NCI-H524 treated with DMSO at 0.1 percent for 48 hours (cell line): ENCODE results near the gene RASA2.

Experiments
- DNase-seq: peaks from one replicate; lab custom pipeline; 2025; lab: John Stamatoyannopoulos, UW

Gene RASA2

DNA sequence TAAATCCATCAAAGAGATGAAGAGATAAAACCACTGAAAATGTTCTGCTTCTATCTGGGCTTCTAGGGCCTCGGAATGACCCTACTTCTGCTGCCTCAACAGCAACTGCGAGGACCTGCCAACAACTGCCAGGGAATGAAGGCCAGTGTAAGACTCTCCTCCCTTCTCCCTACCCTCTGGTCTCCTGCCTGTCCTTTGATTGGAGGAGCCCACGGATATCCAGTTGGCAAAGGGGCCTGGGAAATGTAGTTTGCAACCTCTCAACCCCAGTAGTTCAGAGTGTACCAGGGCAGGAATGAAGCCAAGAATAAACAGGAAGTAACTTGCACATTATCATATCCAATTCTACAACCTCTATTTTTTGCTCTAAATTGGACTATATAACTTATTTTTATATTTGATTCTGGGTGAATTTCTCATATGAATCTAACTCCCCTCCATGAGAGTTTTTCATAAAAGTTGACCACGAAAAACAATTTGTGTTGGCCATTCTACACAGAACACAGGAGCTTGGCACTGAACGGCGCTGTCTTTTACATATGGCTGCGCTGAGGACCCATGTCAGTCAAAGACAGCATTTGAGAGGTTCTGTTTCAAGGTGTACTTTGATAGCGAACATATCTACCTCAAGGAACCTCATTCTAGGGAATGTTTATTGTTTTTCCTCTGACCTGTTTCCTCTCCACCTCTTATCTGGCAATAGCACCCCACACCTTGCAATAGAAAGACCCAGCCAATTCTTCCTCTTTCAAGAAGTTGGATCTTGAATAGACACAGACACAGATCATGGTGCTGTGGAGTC lies 160.1 kb downstream of the RASA2 start:
- DNase-seq, result no peak

DNA sequence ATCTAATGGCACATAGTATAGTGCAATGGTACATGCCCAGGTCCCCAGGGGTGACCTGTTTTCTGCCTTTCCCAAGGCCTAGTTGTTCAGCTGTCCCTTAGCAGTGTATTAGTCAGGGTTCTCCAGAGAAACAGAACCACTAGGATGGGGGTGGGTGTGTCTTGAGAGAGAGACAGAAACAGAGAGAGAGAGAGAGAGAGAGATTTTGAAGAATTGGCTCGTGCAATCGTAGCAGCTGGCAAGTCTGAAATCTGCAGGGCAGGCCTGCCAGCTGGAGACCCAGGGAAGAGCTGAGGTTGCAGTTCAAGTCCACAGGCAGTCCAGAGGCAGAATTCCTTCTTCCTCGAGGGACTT lies 160.7 kb downstream of the RASA2 start:
- DNase-seq, result no peak

DNA sequence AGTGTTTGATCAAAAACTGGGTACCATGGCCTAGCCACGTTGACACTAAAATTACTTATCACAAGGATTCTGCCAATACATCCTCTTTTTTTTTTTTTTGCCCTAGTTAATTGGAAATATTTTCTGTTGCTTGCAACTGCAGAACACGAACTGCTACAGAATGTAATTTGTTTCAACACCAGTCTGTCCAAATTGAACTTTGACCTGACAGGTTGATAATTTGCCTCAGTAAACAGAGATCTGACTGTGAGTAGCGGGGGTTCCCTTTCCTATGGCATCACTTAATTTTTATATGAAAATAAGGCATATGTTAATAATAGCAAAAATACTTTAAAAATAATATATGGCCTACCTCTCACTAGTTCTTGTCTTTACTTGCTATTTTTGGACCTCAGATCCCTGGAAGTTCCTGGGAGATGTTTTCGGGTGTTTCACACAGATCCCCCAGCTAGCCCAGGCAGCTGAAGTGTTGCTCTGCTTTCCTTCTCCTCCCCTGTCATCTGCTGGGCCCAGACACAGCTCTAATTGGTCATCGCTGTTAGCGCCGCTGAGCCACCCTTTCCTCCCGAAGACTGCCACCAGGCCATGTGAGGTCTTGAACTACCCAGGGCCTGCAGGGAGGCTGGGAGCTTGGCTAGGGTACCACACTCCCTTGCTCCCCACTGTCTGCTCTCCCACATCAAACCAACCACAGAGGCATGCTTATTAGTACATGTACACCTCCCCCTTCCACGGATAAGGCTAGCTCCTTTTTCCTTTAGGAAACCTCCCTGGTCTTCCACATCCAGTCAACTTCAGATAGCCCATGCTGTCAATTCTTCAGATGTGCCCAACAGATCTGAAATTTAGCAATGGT lies 161.5 kb downstream of the RASA2 start:
- DNase-seq, result no peak

DNA sequence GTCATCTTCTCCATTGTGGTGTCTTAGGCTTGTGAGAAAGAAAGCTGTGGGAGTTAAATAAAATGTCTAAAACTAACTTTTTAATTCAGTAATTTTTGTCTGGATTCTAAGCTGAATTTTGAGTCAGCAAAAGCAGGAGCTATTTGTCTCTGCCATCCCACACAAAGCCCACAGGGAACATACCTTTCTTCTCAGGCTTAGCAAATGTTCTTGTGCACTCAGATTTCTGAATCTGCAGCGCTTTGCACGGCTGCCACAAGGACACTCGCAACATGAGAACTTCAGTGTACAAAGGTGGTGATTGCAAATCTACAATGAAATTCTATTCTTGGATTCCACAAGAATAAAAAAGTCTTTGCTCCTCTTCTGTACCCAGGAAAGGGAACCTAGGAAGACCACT lies 163.0 kb downstream of the RASA2 start:
- DNase-seq, result no peak

DNA sequence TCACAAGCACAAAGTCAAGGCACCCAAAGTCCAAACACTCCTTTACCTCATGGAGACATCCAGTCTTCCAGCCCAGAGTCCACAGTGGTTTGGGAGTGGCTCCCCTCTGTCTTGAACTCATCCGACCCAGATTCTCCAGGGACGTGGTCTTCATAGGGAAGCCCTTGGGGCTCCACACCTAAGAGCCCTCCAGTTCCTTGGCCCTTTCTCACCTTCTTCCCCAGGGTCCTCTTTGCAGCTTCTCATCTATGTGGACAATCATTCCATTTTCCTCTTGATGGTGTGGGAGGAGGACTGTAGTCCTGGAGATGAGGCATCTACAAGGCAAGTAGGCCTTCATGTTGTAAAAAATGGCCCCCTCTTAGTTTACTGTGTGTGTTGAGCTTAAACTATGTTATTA lies 164.0 kb downstream of the RASA2 start:
- DNase-seq, result no peak

DNA sequence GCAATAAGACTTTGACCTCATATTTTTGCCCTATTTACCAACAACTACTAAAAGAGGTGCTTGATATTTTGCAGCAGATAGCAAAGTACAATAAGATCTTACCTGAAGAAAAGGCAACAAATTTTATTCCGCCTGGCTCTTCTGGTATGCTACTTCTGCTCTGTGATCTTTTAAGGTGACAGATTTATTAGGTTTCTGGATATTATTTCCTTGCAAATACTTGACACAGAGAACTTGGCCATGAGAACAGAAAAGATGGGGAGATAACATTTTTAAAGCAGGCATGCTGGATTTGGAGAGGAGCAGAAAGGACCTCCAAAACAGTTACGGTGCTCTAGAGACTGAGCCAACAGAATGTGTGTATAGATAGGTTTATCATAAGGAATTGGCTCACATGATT lies 164.6 kb downstream of the RASA2 start:
- no peak for DNase-seq

DNA sequence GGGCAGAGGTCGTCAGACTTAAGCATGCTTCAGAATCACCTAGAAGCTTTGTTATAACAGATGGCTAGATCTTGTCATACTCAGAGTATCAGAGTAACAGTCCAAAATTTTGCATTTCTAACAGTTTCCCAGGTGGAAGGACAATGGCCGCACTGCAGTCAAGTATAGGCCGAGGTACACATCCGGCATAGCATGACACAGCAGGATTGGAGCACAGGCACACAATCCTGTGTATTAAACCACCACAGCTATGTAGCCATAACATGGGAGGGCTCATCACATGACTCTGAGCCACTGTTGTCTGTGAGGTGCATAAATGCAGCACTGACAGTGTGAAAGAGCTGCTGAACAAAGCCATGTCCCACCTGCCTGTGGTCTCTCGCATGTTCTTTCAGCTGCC lies 165.5 kb downstream of the RASA2 start:
- DNase-seq, result no peak

DNA sequence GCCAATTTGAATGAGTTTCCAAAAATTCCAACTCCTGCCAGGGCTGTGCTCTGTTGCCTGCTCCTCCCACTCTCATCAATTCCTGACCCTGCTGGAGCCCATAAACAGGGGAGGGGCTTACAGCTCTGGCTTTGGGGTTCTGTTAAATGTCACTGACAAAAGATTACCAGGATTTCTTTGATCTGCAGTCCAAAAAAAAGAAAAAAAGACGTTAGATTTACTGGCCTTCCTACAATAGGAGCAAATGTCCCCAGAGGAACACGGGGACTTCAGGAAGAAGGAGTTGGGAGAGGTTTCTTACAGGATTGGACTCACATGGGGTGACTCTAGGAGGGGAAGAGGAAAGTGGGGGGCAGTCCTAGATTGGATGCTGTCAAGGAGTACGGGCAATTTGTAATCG lies 167.0 kb downstream of the RASA2 start:
- DNase-seq, result no peak

DNA sequence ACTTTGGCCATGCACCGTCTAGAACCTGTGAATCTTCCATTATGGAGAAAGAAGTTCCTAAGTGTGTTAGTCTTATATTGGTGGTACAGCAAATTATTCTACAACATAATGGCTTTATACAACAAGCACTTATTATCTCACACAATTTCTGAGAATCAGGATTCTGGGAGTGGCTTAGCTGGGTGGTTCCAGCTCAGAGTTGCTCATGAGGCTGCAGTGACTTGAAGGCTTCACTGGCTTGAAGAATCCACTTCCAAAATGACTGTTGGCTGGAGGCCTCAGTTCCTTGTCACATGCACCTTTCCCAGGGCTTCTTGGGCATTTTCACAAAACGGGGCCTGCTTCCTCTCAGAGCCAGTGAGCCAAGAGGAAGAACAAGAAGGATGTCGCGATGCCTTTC lies 169.0 kb downstream of the RASA2 start:
- no peak for DNase-seq

DNA sequence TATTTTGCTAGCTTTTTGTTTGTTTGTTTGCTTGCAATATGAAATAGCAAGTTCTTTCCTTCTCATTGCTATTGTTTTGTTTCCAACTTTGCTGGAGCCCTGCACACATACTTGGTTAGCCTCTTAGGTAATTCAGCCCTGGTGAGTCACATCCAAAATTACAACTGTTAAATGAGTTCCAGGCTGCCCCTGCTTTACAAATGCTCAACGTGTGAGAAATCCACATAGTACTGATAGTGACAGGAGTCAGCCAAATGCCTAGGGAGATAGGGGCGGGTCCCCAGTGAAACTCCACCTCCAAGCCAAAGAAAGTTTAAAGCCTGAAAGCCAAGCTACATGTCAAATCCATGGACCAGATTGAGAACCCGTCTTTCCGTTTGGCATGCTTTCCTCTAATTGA lies 169.9 kb downstream of the RASA2 start:
- DNase-seq, result no peak

DNA sequence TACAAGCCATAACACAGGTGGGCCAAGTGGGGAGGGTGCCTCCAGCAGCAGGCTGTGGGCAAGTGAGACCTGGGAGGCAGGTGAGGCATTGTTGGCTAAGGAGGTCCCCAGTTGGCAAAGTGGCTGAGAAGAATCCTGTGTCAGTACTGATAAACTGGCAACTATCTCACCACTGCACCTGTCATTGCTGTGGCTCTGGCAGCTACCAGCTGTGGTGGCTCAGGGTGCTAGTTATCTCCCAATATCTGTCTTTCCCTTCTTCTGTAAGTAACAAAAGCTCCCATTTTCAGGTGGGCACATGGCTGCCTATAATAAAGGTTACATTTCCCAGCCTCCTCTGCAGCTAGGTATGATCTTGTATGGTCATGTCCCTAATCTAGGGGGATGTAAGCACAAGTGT lies 170.7 kb downstream of the RASA2 start:
- no peak for DNase-seq

DNA sequence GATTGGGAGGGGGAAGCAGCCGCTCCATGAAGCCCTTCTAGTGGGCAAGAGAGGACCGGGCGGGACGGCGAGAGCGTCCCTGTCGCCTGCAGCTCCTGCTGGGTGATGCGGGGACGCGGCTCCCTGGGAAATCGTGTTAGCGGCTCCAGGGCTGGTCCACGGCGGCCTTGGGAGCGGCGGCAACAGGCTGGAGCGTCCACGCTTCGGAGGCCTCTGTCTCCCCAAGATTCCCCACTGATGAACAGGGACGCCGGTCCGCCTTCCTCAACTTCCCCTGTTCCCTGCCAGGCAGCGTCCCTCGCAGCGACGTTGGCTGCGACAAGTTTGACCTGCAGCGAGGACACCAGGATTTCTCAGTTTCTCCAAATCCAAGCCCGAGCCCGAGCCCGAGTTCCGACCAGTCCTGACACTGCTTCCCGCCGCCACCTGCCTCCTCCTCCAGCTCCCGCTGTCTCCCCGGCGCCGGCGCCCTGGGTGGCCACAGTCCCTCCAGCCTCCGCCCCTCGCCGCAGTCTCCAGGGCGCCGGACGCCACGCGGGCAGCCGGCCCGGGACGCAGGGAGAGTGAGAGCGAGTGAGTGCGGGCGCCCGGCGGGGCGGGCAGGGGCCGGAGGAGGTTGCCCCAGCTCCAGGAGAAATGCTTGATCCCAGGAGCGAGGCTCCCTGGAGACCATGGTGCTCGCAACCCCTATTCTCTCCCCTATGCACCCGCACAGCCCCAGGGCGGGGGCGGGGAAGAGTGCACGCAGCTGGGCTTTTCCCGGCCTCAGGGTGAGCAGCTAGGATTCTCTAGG lies 173.2 kb downstream of the RASA2 start:
- DNase-seq, result no peak

DNA sequence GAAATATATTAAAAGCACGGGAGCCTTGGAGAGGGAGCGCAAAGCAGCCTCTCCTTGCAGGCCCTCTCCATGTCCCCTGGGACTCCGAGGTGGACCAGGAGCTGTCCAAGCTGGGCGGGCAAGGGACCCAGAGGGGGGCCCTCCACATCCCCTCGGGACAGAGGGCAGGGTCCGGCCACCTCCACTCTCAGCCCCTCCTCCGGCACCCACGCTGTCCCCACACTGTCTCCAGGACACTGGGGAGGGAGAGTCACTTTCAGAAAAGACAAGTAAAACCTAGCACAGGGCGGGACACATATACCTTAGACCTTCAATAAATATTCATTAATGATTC lies 173.8 kb downstream of the RASA2 start:
- DNase-seq, result no peak

DNA sequence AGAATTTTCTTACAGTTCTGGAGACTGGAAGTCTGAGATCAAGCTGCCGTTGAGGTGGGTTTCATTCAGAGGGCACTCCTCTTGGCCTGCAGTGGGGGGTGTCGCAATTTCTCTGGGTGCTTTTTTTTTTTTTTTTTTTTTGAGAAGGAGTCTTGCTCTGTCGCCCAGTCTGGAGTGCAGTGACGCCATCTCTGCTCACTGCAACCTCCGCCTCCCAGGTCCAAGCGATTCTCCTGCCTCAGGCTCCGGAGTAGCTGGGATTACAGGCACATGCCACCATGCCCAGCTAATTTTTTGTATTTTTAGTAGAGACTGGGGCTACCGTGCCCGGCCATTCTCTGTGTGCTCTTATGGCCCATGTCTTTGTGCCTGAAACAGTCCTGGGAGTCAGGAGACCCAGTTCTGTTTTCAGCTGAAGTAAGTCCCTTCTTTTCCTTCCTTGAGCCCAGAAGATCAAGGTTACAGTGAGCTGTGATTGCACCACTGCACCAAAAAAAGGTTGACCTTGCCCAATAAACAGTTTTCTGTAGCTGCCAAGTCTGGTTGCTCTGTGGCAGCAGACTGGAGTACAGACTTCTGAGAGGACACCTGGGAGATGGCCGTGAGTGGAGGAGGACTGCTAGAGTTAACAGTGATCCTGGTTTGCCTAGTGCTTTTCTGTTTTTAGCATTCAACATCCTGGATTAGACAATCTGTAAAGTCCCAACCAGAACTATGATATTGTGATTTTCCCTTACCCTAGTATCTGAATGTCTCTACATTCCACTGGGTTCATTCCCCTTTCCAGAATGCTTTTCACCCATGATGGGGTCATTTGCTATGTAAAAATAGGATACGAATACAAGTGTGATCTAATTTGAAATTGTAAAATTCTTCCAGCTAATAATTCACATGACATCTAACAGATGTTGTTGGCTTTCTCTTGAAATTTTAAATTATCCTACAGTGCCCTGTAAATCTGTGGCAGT lies 174.7 kb downstream of the RASA2 start:
- no peak for DNase-seq

DNA sequence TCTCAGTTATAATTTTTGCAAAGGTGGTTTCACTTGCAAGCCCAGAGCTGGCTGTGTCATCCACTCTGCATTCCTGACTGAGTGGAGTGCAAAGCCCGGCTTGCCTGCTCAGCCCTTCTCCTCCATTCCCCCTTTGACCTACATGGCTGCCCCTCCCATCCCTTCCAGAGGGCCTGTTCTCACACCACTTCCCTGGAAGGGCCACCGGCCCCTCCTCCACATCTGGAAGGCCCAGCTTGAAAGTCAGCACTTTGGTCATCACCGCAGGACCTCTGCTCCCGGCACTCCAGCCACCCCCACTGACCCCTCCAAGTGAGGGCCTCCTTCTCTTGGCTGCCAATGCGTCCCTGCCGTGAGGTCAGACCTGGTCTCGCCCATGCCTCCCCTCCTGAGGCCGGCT lies 177.2 kb downstream of the RASA2 start:
- no peak for DNase-seq
